Mesendoderm (in vitro differentiated cells): ENCODE data around the gene GALNT18.

Source experiments
- DNase-seq: peaks from one replicate; pipeline ENCODE4 v3.0.0; 2013
- H2AK5ac ChIP-seq: 2 replicates; pipeline ENCODE4 v1.6.1; 2013; ENCODE audit warnings: low read length, inconsistent platforms
- H2BK120ac ChIP-seq: 2 replicates; pipeline ENCODE4 v1.6.1; 2013; ENCODE audit warnings: low read depth, mild to moderate bottlenecking, low read length, moderate library complexity, mixed read lengths
- H2BK15ac ChIP-seq: replicated peaks from 2 replicates; pipeline ENCODE4 v1.6.1; 2013; ENCODE audit warnings: low read depth, mild to moderate bottlenecking, moderate library complexity
- H2BK5ac ChIP-seq: 2 replicates; pipeline ENCODE4 v1.6.1; 2013; ENCODE audit warnings: low read length, inconsistent platforms
- H3K18ac ChIP-seq: 2 replicates; pipeline ENCODE4 v1.6.1; 2013; ENCODE audit warnings: mild to moderate bottlenecking, low read length, mixed read lengths
- H3K23ac ChIP-seq: one replicate; pipeline ENCODE4 v1.6.1; 2013; ENCODE audit warnings: low read length
- H3K27ac ChIP-seq: 2 replicates; pipeline ENCODE4 v1.5.1; 2013; ENCODE audit warnings: low read depth, mild to moderate bottlenecking, inconsistent platforms, low read length, moderate library complexity
- H3K27me3 ChIP-seq: 2 replicates; pipeline ENCODE4 v1.6.1; 2013; ENCODE audit warnings: low read length, control low read depth, mild to moderate bottlenecking, inconsistent platforms; ENCODE audit not compliant: insufficient read depth, poor library complexity
- H3K36me3 ChIP-seq: 2 replicates; pipeline ENCODE4 v1.6.1; 2013; ENCODE audit warnings: low read length, inconsistent platforms; ENCODE audit not compliant: control insufficient read depth, insufficient read depth
- H3K4ac ChIP-seq: one replicate; pipeline ENCODE4 v1.6.1; 2013; ENCODE audit warnings: low read depth, mild to moderate bottlenecking, low read length, moderate library complexity
- H3K4me1 ChIP-seq: 2 replicates; pipeline ENCODE4 v1.6.1; 2013; ENCODE audit warnings: low read depth, low read length, inconsistent platforms; ENCODE audit not compliant: control insufficient read depth
- H3K4me2 ChIP-seq: 2 replicates; pipeline ENCODE4 v1.6.1; 2013; ENCODE audit warnings: low read length
- H3K4me3 ChIP-seq: 2 replicates; pipeline ENCODE4 v1.5.1; 2013; ENCODE audit warnings: mild to moderate bottlenecking, low read length
- H3K56ac ChIP-seq: one replicate; pipeline ENCODE4 v1.6.1; 2013; ENCODE audit warnings: low read length
- H3K79me1 ChIP-seq: 2 replicates; pipeline ENCODE4 v1.6.1; 2013; ENCODE audit warnings: low read length, inconsistent platforms
- H3K79me2 ChIP-seq: 2 replicates; pipeline ENCODE4 v1.6.1; 2013; ENCODE audit warnings: mild to moderate bottlenecking, low read length; ENCODE audit not compliant: control insufficient read depth, insufficient read depth
- H3K9ac ChIP-seq: 2 replicates; pipeline ENCODE4 v1.6.1; 2013; ENCODE audit warnings: low read length, inconsistent platforms
- H4K5ac ChIP-seq: one replicate; pipeline ENCODE4 v1.6.1; 2013; ENCODE audit warnings: low read length
- H4K8ac ChIP-seq: one replicate; pipeline ENCODE4 v1.6.1; 2013; ENCODE audit warnings: low read depth, mild to moderate bottlenecking, control low read depth, low read length, moderate library complexity
- WGBS: extraction: QIAGEN DNeasy Blood & Tissue Kit; methylation state at CpG from one replicate; pipeline ENCODE4 v1.1.7; 2013; ENCODE audit warnings: low lambda C conversion rate, missing lambda C conversion rate; ENCODE audit not compliant: insufficient coverage; ENCODE audit errors: extremely low coverage; 5-methylcytosine and 5-hydroxymethylcytosine counted together

GALNT18 gene

GRCh38 chr11:11302565-11302964 lies 319.2 kb downstream of the GALNT18 start:
- H3K4me2 ChIP-seq, result no peak overlapping the region
- no peaks in the 10 kb centered on the region for H3K36me3 ChIP-seq
- no peak overlapping the region for H3K4me3 ChIP-seq
- H3K18ac ChIP-seq, result no peak overlapping the region
- H3K27ac ChIP-seq, result no peak overlapping the region
- H3K27me3 ChIP-seq, result no peaks in the 10 kb centered on the region
- no peak overlapping the region for H2BK15ac ChIP-seq
- H3K23ac ChIP-seq, result no peak overlapping the region
- H3K4ac ChIP-seq, result no peak overlapping the region
- H2AK5ac ChIP-seq, result no peak overlapping the region
- no peak overlapping the region for H2BK5ac ChIP-seq
- no peak overlapping the region for H4K8ac ChIP-seq
- H4K5ac ChIP-seq, result no peak overlapping the region
- no peaks in the 10 kb centered on the region for H3K4me1 ChIP-seq
- no peak overlapping the region for H2BK120ac ChIP-seq
- no peak overlapping the region for H3K56ac ChIP-seq
- H3K79me1 ChIP-seq, result no peaks in the 10 kb centered on the region
- H3K79me2 ChIP-seq, result no peaks in the 10 kb centered on the region
- no peak for DNase-seq
- H3K9ac ChIP-seq, result no peak overlapping the region
- WGBS, result no CpG with 5 or more reads among the region's 10 CpGs

GRCh38 chr11:11301212-11301611 lies 320.6 kb downstream of the GALNT18 start:
- Histone ChIP-seq H3K79me2 (no peaks in the 10 kb centered on the region), H2AK5ac (no peak overlapping the region), H3K27me3 (no peaks in the 10 kb centered on the region), H3K36me3 (no peaks in the 10 kb centered on the region), H2BK5ac (no peak overlapping the region), H3K27ac (no peak overlapping the region), H2BK15ac (no peak overlapping the region), H4K5ac (no peak overlapping the region), H3K4me1 (no peaks in the 10 kb centered on the region), H3K79me1 (no peaks in the 10 kb centered on the region), H3K9ac (no peak overlapping the region), H3K4me2 (no peak overlapping the region), H4K8ac (no peak overlapping the region), H2BK120ac (no peak overlapping the region), H3K23ac (no peak overlapping the region), H3K18ac (no peak overlapping the region), H3K4ac (no peak overlapping the region), H3K56ac (no peak overlapping the region), H3K4me3 (no peak overlapping the region)
- no peak for DNase-seq
- WGBS, result no CpG with 5 or more reads among the region's 6 CpGs

- DNase-seq, result no peak
- Histone ChIP-seq H3K4me1 (no peaks in the 10 kb centered on the region), H3K4ac (no peak overlapping the region), H3K18ac (no peak overlapping the region), H4K5ac (no peak overlapping the region), H3K79me2 (no peaks in the 10 kb centered on the region), H3K27me3 (no peaks in the 10 kb centered on the region), H3K27ac (no peak overlapping the region), H3K36me3 (no peaks in the 10 kb centered on the region), H3K79me1 (no peaks in the 10 kb centered on the region), H2BK5ac (no peak overlapping the region), H3K56ac (no peak overlapping the region), H3K9ac (no peak overlapping the region), H3K4me3 (no peak overlapping the region), H2BK15ac (no peak overlapping the region), H3K4me2 (no peak overlapping the region), H2AK5ac (no peak overlapping the region), H4K8ac (no peak overlapping the region), H3K23ac (no peak overlapping the region), H2BK120ac (no peak overlapping the region)
- no CpG with 5 or more reads among the region's 6 CpGs for WGBS
These were observed 324.2 kb downstream of the GALNT18 start for GRCh38 chr11:11297578-11297977.

GRCh38 chr11:11296434-11296833 lies 325.4 kb downstream of the GALNT18 start:
- H3K27me3 ChIP-seq, result no peaks in the 10 kb centered on the region
- H2AK5ac ChIP-seq, result no peak overlapping the region
- H3K4ac ChIP-seq, result no peak overlapping the region
- no peaks in the 10 kb centered on the region for H3K79me1 ChIP-seq
- no peak overlapping the region for H2BK15ac ChIP-seq
- no peak overlapping the region for H3K4me2 ChIP-seq
- no peak overlapping the region for H2BK5ac ChIP-seq
- no peak overlapping the region for H3K18ac ChIP-seq
- no CpG with 5 or more reads among the region's 3 CpGs for WGBS
- H3K23ac ChIP-seq, result no peak overlapping the region
- H4K5ac ChIP-seq, result no peak overlapping the region
- H3K4me1 ChIP-seq, result no peaks in the 10 kb centered on the region
- no peak overlapping the region for H3K9ac ChIP-seq
- H3K56ac ChIP-seq, result no peak overlapping the region
- no peaks in the 10 kb centered on the region for H3K36me3 ChIP-seq
- no peak overlapping the region for H3K4me3 ChIP-seq
- H3K79me2 ChIP-seq, result no peaks in the 10 kb centered on the region
- H2BK120ac ChIP-seq, result no peak overlapping the region
- H4K8ac ChIP-seq, result no peak overlapping the region
- peak; percentile 20 for DNase-seq
- no peak overlapping the region for H3K27ac ChIP-seq

GRCh38 chr11:11294551-11294855 lies 327.3 kb downstream of the GALNT18 start:
- Histone ChIP-seq H4K8ac (no peak overlapping the region), H3K18ac (no peak overlapping the region), H2BK15ac (no peak overlapping the region), H2BK5ac (no peak overlapping the region), H3K36me3 (no peaks in the 10 kb centered on the region), H3K56ac (no peak overlapping the region), H3K27ac (no peak overlapping the region), H3K79me2 (no peaks in the 10 kb centered on the region), H3K4me1 (peaks cover 5% of the 10 kb centered on the region), H3K23ac (no peak overlapping the region), H4K5ac (no peak overlapping the region), H3K27me3 (no peaks in the 10 kb centered on the region), H3K4me3 (no peak overlapping the region), H3K4me2 (no peak overlapping the region), H3K9ac (no peak overlapping the region), H3K4ac (no peak overlapping the region), H2BK120ac (no peak overlapping the region), H3K79me1 (no peaks in the 10 kb centered on the region), H2AK5ac (no peak overlapping the region)
- DNase-seq, result no peak
- no CpG with 5 or more reads among the region's 3 CpGs for WGBS

GRCh38 chr11:11293798-11294550 lies 327.8 kb downstream of the GALNT18 start:
- Histone ChIP-seq H2BK120ac (no peak overlapping the region), H3K36me3 (no peaks in the 10 kb centered on the region), H3K23ac (no peak overlapping the region), H3K27me3 (no peaks in the 10 kb centered on the region), H2BK15ac (no peak overlapping the region), H2AK5ac (no peak overlapping the region), H4K5ac (no peak overlapping the region), H3K9ac (no peak overlapping the region), H2BK5ac (no peak overlapping the region), H3K27ac (no peak overlapping the region), H3K4me3 (no peak overlapping the region), H3K79me2 (no peaks in the 10 kb centered on the region), H3K4ac (no peak overlapping the region), H3K4me1 (peaks cover 5% of the 10 kb centered on the region), H3K56ac (peak overlapping the region; percentile 3), H4K8ac (no peak overlapping the region), H3K79me1 (no peaks in the 10 kb centered on the region), H3K18ac (no peak overlapping the region), H3K4me2 (no peak overlapping the region)
- no CpG with 5 or more reads among the region's 5 CpGs for WGBS
- DNase-seq, result peak; percentile 73
